ENCODE data around the gene POTEF.

DNA sequence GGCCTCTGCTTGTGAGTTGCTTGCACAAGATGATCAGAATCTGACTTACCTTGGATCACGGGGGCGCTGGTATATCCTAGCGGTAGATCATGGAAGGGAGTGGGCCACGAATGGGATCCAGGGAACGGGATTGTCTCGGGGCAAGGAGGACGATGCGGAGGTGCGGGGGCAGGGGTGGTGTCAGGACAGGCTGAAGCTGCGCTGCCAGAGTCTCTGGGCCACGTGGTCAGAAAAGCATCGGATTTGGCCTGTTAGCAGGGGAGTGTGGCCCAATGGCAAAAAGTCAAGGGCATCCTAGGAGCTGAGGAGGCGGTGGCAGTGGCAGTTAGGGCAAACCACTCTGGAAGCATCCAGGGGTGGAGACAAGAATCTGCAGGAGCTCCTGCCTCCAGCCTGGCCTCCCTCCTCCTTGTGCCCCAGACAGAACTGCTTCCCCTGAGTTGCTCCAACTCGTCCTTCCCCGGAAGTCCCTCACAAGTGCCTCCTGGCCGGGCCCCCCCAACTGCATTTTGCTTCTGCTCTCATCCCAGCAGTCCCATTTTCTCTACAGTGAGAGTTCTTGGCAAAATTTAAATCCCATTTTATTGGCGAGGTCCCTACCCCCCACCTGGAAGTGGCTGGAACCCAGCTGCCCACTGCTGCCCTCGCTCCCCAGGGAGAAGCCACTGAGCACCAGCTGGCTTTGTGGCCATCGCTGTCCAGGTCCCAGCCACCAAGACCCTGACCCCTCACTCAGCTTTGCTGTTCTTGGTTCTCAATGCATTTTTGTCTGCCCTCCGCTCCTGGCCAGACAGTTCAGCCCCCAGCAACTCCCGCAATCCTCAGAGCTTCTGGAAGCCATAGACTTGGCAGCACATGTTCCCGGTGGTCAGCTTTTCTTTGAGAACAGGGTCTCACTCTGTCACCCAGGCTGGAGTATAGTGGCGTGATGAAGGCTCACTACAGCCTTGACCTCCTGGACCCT, 21.4 kb upstream of the POTEF start:
- no peak for TF ChIP-seq ZSCAN30 (tag by site-specific recombination; IDR thresholded peaks at IDR 0.05)
- TF ChIP-seq ZNF544 (tag by site-specific recombination; IDR thresholded peaks at IDR 0.05) = no peak
- TF ChIP-seq SP2 (tag by site-specific recombination; IDR thresholded peaks at IDR 0.05) = no peak
- no peak for TF ChIP-seq ZBTB1 (tag by site-specific recombination; IDR thresholded peaks at IDR 0.05)
- TF ChIP-seq, protein P1, sequence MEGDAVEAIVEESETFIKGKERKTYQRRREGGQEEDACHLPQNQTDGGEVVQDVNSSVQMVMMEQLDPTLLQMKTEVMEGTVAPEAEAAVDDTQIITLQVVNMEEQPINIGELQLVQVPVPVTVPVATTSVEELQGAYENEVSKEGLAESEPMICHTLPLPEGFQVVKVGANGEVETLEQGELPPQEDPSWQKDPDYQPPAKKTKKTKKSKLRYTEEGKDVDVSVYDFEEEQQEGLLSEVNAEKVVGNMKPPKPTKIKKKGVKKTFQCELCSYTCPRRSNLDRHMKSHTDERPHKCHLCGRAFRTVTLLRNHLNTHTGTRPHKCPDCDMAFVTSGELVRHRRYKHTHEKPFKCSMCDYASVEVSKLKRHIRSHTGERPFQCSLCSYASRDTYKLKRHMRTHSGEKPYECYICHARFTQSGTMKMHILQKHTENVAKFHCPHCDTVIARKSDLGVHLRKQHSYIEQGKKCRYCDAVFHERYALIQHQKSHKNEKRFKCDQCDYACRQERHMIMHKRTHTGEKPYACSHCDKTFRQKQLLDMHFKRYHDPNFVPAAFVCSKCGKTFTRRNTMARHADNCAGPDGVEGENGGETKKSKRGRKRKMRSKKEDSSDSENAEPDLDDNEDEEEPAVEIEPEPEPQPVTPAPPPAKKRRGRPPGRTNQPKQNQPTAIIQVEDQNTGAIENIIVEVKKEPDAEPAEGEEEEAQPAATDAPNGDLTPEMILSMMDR (tag by site-specific recombination; IDR thresholded peaks at IDR 0.05) = no peak
- no peak for TF ChIP-seq HOXA7 (CRISPR knock-in tag; IDR thresholded peaks at IDR 0.05; ENCODE audit: borderline replicate concordance)
- TF ChIP-seq, protein P2, sequence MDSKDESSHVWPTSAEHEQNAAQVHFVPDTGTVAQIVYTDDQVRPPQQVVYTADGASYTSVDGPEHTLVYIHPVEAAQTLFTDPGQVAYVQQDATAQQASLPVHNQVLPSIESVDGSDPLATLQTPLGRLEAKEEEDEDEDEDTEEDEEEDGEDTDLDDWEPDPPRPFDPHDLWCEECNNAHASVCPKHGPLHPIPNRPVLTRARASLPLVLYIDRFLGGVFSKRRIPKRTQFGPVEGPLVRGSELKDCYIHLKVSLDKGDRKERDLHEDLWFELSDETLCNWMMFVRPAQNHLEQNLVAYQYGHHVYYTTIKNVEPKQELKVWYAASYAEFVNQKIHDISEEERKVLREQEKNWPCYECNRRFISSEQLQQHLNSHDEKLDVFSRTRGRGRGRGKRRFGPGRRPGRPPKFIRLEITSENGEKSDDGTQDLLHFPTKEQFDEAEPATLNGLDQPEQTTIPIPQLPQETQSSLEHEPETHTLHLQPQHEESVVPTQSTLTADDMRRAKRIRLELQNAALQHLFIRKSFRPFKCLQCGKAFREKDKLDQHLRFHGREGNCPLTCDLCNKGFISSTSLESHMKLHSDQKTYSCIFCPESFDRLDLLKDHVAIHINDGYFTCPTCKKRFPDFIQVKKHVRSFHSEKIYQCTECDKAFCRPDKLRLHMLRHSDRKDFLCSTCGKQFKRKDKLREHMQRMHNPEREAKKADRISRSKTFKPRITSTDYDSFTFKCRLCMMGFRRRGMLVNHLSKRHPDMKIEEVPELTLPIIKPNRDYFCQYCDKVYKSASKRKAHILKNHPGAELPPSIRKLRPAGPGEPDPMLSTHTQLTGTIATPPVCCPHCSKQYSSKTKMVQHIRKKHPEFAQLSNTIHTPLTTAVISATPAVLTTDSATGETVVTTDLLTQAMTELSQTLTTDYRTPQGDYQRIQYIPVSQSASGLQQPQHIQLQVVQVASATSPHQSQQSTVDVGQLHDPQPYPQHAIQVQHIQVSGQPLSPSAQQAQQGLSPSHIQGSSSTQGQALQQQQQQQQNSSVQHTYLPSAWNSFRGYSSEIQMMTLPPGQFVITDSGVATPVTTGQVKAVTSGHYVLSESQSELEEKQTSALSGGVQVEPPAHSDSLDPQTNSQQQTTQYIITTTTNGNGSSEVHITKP (tag by site-specific recombination; IDR thresholded peaks at IDR 0.05) = no peak
- no peak for TF ChIP-seq KLF9 (tag by site-specific recombination; IDR thresholded peaks at IDR 0.05; ENCODE audit: low read depth)
- TF ChIP-seq ZNF274 (IDR thresholded peaks at IDR 0.05; ENCODE audit: low read length) = no peak
- TF ChIP-seq ZNF274 (tag by site-specific recombination; IDR thresholded peaks at IDR 0.05; ENCODE audit: borderline replicate concordance) = no peak
- TF ChIP-seq, protein P3, sequence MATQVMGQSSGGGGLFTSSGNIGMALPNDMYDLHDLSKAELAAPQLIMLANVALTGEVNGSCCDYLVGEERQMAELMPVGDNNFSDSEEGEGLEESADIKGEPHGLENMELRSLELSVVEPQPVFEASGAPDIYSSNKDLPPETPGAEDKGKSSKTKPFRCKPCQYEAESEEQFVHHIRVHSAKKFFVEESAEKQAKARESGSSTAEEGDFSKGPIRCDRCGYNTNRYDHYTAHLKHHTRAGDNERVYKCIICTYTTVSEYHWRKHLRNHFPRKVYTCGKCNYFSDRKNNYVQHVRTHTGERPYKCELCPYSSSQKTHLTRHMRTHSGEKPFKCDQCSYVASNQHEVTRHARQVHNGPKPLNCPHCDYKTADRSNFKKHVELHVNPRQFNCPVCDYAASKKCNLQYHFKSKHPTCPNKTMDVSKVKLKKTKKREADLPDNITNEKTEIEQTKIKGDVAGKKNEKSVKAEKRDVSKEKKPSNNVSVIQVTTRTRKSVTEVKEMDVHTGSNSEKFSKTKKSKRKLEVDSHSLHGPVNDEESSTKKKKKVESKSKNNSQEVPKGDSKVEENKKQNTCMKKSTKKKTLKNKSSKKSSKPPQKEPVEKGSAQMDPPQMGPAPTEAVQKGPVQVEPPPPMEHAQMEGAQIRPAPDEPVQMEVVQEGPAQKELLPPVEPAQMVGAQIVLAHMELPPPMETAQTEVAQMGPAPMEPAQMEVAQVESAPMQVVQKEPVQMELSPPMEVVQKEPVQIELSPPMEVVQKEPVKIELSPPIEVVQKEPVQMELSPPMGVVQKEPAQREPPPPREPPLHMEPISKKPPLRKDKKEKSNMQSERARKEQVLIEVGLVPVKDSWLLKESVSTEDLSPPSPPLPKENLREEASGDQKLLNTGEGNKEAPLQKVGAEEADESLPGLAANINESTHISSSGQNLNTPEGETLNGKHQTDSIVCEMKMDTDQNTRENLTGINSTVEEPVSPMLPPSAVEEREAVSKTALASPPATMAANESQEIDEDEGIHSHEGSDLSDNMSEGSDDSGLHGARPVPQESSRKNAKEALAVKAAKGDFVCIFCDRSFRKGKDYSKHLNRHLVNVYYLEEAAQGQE (tag by site-specific recombination; IDR thresholded peaks at IDR 0.05) = no peak

All from HEK293 (cell line).